NCI-H1417 treated with DMSO at 0.1 percent for 48 hours (cell line): ENCODE results near the gene MYADML2.

ENCODE experiments used
- DNase-seq: peaks from one replicate; lab custom pipeline; 2025; lab: John Stamatoyannopoulos, UW

MYADML2 gene

DNA sequence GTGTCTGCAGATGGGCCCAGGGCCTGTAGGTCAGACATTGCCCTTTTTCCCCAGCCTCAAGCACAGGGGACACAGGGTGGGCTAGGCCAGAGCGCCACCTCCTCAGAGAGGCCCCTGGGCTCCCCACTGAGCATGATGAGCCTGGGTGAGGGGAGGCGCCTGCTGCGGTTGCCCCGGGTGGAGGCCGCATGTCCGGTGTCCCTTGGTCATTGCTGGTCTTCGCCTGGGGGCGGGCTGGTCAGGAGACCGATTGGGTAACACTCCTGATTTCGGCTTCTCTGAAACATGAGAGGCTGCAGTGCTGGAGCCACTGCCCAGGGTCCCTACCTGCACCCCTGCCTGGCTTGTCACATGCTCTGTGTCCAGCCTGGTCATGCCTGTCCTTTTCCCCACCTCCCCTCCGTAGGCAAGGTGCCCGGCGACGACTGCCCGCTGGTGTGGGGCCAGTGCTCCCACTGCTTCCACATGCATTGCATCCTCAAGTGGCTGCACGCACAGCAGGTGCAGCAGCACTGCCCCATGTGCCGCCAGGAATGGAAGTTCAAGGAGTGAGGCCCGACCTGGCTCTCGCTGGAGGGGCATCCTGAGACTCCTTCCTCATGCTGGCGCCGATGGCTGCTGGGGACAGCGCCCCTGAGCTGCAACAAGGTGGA lies 47.4 kb downstream of the MYADML2 start:
- no peak for DNase-seq

DNA sequence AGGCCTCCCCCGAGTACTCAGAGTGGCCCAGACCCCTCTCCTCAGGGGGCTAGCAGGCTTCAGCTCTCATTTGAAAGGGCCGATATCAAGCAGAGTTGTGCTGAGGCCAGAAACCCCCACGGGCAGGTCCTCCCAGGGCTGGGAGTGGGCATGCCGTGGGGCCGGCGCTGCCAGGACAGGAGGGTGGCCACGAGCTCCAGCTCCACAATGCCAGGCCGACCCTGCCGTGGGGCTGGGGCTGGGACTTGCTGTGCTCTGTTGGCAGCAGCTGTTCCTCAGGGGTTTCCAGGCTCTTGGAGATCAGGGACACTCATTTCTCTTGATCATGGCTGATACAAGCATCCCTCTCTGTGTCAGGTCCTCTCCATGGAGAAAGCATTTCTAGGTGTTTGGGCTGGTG lies 48.1 kb downstream of the MYADML2 start:
- DNase-seq = no peak

DNA sequence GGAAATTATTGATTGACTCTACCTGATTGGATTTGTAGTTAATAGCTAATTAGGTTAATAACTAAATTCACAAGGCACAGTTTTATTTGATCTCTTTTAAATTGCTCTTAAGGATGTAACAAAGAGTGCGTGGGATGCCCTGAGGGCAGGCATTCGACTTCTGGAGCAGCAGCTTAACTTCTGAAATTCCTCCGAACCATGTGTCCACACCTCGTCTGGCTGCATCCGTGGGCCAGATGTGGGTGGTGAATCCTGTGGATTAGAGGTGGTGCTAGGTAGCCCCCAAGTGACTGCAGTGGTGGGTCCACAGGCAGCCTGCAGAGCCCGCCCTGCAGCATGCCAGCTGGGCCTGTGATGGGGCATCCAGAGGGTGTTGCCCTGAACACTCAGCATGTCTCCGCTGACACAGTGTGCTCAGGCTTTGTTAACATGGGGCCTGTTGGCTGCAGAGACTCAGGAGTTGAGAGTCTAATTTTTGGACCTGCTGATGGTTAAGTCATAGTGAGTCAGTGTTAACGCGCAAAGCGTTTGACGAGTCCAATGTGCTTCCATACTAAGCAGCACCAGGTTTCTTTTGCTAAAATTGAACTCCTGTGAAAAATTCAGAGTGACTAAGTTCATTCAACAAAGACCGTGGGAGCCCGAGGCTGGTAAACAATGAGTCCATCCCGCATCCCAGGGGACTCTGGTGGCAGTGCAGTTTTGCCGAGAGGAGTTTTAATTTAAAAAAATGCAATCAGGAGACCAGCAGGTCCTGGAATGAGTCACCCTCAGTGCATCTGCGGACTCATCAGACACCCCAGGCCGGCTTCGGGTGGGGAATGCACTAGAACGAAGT lies 48.8 kb downstream of the MYADML2 start:
- DNase-seq = no peak

DNA sequence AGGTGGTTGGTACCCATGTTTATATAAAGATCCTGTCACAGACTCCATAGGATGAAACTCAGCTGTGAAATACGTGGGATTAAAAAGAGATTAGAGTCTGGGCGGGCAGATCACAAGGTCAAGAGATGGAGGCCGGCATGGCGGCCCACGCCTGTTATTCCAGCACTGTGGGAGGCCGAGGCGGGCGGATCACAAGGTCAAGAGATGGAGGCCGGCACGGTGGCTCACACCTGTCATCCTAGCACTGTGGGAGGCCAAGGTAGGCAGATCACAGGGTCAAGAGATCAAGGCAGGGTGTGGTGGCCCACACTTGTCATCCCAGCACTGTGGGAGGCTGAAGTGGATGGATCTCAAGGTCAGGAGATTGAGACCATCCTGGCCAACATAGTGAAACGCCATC lies 51.6 kb downstream of the MYADML2 start:
- DNase-seq = no peak

DNA sequence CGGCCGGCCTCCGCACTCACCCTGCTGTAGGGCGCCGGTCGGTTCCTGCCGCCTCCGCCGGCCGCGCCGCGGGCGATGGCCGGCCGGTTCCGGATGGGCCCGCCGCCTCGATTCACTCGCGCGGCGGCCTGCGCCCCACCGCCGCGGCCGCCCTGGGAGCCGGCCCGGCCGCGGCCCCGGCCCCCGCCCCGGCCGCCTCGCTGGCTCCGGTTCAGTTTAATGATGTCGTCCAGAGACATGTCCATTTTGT lies 55.8 kb downstream of the MYADML2 start:
- no peak for DNase-seq

DNA sequence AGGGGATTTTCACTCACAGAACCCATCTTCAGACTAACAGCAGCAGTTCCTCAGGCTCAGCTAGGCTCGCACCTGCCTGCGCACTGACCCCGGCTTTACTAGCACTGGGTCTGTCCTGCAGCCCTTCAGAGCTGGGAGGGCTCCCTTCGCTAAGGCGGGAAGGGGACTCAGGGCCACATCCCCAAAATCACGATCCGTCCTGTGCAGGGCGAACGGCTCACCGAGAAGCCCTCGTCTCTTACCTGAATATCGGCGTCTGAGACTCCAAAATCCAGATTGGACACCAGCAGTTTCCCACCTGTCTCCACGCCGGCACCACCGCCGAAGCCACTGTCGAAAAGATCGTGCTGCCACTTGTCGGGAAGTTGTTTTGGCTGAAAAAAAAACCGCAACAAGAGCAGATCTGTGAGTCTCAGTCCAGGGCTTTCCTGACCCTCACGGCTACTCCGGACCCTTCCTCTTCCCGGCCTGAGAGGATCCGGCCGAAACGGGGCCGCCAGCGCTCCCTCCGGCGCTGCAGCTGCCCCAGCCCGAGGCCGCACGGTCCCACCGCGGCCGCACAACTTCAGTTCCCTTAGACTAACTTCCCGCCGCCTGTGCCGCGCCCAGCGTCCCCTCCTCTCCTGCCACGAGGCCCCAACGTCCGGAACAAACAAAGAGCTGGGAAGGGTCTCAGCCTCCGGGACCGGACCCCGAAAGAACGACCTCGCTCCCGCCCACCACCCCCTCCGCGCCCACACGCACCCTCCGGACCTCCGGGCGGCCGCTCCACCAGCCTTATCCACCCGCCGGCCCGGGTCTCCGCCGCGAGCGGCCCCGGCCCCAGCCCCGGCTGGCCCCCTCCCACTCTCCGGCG lies 56.4 kb downstream of the MYADML2 start:
- DNase-seq = no peak
